Kidney tubule cell (primary cell): ENCODE measurements around the gene KCNK17.

Experiments used
- DNase-seq: peaks from one replicate; pipeline ENCODE4 v3.0.0-alpha.2; 2018; ENCODE audit warnings: low spot score

The KCNK17 gene

GRCh38 chr6:39335780-39336545, 21.7 kb upstream of the KCNK17 start:
- no peak for DNase-seq

- no peak for DNase-seq
Observed at GRCh38 chr6:39333644-39334438, 19.6 kb upstream of the KCNK17 start.

- DNase-seq = no peak
Observed at GRCh38 chr6:39330476-39330875, 16.3 kb upstream of the KCNK17 start.

- DNase-seq = no peak
Observed at GRCh38 chr6:39330057-39330456, 15.8 kb upstream of the KCNK17 start.

GRCh38 chr6:39328066-39328465, 13.8 kb upstream of the KCNK17 start:
- no peak for DNase-seq

- DNase-seq = no peak
Observed at GRCh38 chr6:39327507-39327906, 13.3 kb upstream of the KCNK17 start.

- no peak for DNase-seq
Observed at GRCh38 chr6:39322306-39322850, 8.2 kb upstream of the KCNK17 start, which contains the start of gene KCNK16. Gene KCNK16, minus strand, starts transcription at chr6:39322702. Its CDS starts 162 bp downstream, at chr6:39322540.

GRCh38 chr6:39321761-39322160, 7.5 kb upstream of the KCNK17 start:
- DNase-seq = no peak

- DNase-seq = no peak
Observed at GRCh38 chr6:39320363-39320984, 6.3 kb upstream of the KCNK17 start.

GRCh38 chr6:39319621-39320362, 5.6 kb upstream of the KCNK17 start:
- DNase-seq = no peak

GRCh38 chr6:39317256-39317655, 3.0 kb upstream of the KCNK17 start:
- no peak for DNase-seq

GRCh38 chr6:39313526-39314272, 520 bp downstream of the KCNK17 start:
- no peak for DNase-seq

- no peak for DNase-seq
Observed at GRCh38 chr6:39312912-39313525, 1.2 kb downstream of the KCNK17 start.

GRCh38 chr6:39310542-39310941, 3.7 kb downstream of the KCNK17 start:
- DNase-seq = no peak

GRCh38 chr6:39309942-39310531, 4.2 kb downstream of the KCNK17 start:
- DNase-seq = peak; percentile 69

- DNase-seq = no peak
Observed at GRCh38 chr6:39307462-39307861, 6.8 kb downstream of the KCNK17 start.

GRCh38 chr6:39304951-39305350, 9.3 kb downstream of the KCNK17 start:
- no peak for DNase-seq

GRCh38 chr6:39303425-39304153, 10.6 kb downstream of the KCNK17 start:
- DNase-seq = no peak

- DNase-seq = peak; percentile 78
Observed at GRCh38 chr6:39302669-39303424, 11.4 kb downstream of the KCNK17 start.
